A549 treated with AZD2906 at 1 μM for 4 hours (cell line): Measurements from ENCODE around the gene ZCRB1. TPM values are rescaled to one million over a fixed set of nuclear protein-coding genes. Genes with fewer than 3 reads are reported as not detected.

Source experiments
- total RNA-seq: library from RNA; stranded (reverse); fragments of 200-300 nt; extraction: Qiagen RNA extraction; gene quantifications from 5 replicates; pipeline ENCODE4 v1.2.3, GENCODE V29; 2022

Gene ZCRB1, protein sequence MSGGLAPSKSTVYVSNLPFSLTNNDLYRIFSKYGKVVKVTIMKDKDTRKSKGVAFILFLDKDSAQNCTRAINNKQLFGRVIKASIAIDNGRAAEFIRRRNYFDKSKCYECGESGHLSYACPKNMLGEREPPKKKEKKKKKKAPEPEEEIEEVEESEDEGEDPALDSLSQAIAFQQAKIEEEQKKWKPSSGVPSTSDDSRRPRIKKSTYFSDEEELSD
- 52.8 to 68.9 TPM (median 55.1 TPM) in 5 replicates for total RNA-seq

DNA sequence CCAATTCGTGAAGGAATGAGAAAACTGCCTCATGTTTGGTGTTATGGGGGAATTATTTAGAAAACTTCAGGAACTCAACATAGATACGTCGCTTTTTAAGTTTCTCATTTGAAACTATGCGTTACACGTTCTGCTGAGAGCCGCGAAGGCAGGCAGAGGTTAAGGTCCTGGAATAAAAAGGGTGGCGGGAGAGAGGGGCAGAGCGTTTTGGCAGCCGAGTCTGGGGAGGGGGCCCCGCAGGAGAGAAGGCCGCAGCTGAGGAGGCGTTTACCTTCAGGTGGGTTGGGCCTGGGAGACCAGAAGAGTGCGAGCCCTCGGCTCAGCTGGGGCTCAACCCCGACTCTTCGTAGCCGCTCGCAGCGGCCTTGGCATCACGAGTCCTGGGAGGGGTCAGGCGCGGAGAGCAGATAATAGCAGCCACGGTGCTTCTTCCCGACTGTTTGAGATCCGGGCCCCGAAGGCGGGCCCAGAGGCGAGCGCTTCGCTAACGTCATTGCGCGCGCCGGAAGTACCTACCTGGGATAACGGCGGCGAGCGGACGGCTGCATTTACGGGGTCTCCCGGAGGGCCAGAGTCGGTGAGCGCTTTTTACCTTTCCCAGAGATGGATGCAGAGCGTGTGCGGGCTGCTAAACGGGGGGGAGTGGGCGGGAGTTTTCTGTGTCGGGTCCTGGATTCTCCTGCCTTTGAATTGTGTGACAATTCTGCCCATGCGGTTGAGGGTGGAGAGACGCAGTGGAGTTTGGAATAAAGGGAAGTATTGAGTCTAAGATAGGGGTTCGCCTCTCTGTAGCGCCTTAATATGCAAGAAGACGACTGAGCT, at the start of gene ZCRB1, which contains the start of gene PPHLN1:
Gene ZCRB1 (minus strand): TSS at position 442 of the 822 bp plus-strand sequence. CDS start 1,992 bp downstream, outside the sequence.
Gene PPHLN1 (plus strand): TSS at position 515 of the 822 bp plus-strand sequence. CDS start 9,736 bp downstream, outside the sequence.

Other genes with a start within 250 kb of the ZCRB1 start
- gene GXYLT1, start 181.2 kb downstream of the ZCRB1 start, total RNA-seq: 11.2 to 15.3 TPM (median 13.9 TPM) in 5 replicates
- 17.4 to 25.1 TPM (median 21.3 TPM) in 5 replicates for gene YAF2, start 87.8 kb downstream of the ZCRB1 start, total RNA-seq
- 47.6 to 80.0 TPM (median 53.1 TPM) in 5 replicates for gene PPHLN1, start 73 bp upstream of the ZCRB1 start, total RNA-seq